Keratinocyte (primary cell): ENCODE data around the gene LRFN4. TPM values are rescaled to one million over a fixed set of nuclear protein-coding genes. Genes with fewer than 3 reads are reported as not detected.

Source experiments
- DNase-seq: peaks from one replicate; pipeline ENCODE4 v3.0.0-alpha.2; 2011; ENCODE audit warnings: low read depth, missing footprints, low spot score
- FAIRE-seq: peaks from 2 replicates; lab custom pipeline; 2011; peaks lifted over from hg19 to GRCh38; lab: Jason Lieb, UNC
- H2AFZ ChIP-seq: 2 replicates; pipeline ENCODE4 v1.6.0; 2012; ENCODE audit warnings: low read length, control low read depth, inconsistent platforms; ENCODE audit not compliant: control insufficient read depth
- H3K27ac ChIP-seq: 2 replicates; pipeline ENCODE4 v1.5.1; 2011; ENCODE audit warnings: low read length; ENCODE audit not compliant: control insufficient read depth, insufficient read depth
- H3K27me3 ChIP-seq: 3 replicates; pipeline ENCODE4 v1.6.0; 2011; ENCODE audit warnings: low read length; ENCODE audit not compliant: control insufficient read depth, insufficient read depth; ENCODE audit errors: extremely low read depth
- H3K36me3 ChIP-seq, 2 experiments: 2 replicates in 1 of 2; 3 replicates in 1 of 2; pipeline ENCODE4 v1.5.1; 2011; ENCODE audit warnings: low read length in 2 of 2, mild to moderate bottlenecking in 1 of 2; ENCODE audit not compliant: control insufficient read depth in 2 of 2, insufficient read depth in 2 of 2; ENCODE audit errors: extremely low read depth in 1 of 2
- H3K4me1 ChIP-seq: 3 replicates; pipeline ENCODE4 v1.5.1; 2011; ENCODE audit warnings: low read length; ENCODE audit not compliant: control insufficient read depth, insufficient read depth; ENCODE audit errors: extremely low read depth
- H3K4me2 ChIP-seq: 3 replicates; pipeline ENCODE4 v1.6.0; 2011; ENCODE audit warnings: low read depth, low read length; ENCODE audit not compliant: control insufficient read depth, insufficient read depth; ENCODE audit errors: extremely low read depth
- H3K4me3 ChIP-seq, 3 experiments: fragments of 200-600 bp in 1 of 3; sonication (generic) in 1 of 3; 2 replicates in 2 of 3; 3 replicates in 1 of 3; pipeline ENCODE4 v1.5.1; 2011 to 2016; ENCODE audit warnings: low read length in 3 of 3, mild to moderate bottlenecking in 3 of 3, control low read depth in 2 of 3, inconsistent platforms in 1 of 3, low read depth in 1 of 3, mixed read lengths in 1 of 3, mixed run types in 1 of 3, moderate library complexity in 1 of 3; ENCODE audit not compliant: control insufficient read depth in 2 of 3, insufficient read depth in 2 of 3; ENCODE audit errors: extremely low read depth in 1 of 3
- H3K79me2 ChIP-seq: 2 replicates; pipeline ENCODE4 v1.6.0; 2012; ENCODE audit warnings: low read length; ENCODE audit not compliant: control insufficient read depth, insufficient read depth
- H3K9ac ChIP-seq: 3 replicates; pipeline ENCODE4 v1.6.0; 2011; ENCODE audit warnings: low read length; ENCODE audit not compliant: control insufficient read depth, insufficient read depth; ENCODE audit errors: extremely low read depth
- H3K9me1 ChIP-seq: 3 replicates; pipeline ENCODE4 v1.6.0; 2011; ENCODE audit warnings: low read length; ENCODE audit not compliant: control insufficient read depth, insufficient read depth; ENCODE audit errors: extremely low read depth
- H3K9me3 ChIP-seq: 2 replicates; pipeline ENCODE4 v1.5.1; 2012; ENCODE audit warnings: low read depth, low read length; ENCODE audit not compliant: control insufficient read depth
- H4K20me1 ChIP-seq: 3 replicates; pipeline ENCODE4 v1.6.0; 2011; ENCODE audit warnings: low read length; ENCODE audit not compliant: control insufficient read depth, insufficient read depth; ENCODE audit errors: extremely low read depth
- EZH2 ChIP-seq: IDR thresholded peaks from one replicate; pipeline ENCODE4 v1.6.1; 2012; ENCODE audit warnings: inconsistent platforms, mild to moderate bottlenecking, low read length, moderate library complexity
- dilution Hi-C: fragments of 300-500 bp; cut with MboI; formaldehyde crosslinking; loops from one replicate; pipeline ENCODE4 v1.7.0; 2020; ENCODE audit warnings: low sequenced_read_pairs; ENCODE audit not compliant: extremely low pct_ligation_motif_present
- polyA plus RNA-seq, 5 experiments: library from polyadenylated mRNA; depleted of rRNA in 3 of 5; stranded (reverse) in 3 of 5; stranded (forward) in 1 of 5; unstranded in 1 of 5; fragments of >200 nt; gene quantifications; 1 replicate in 1 of 5; 2 replicates in 3 of 5; 3 replicates in 1 of 5; pipeline versions ENCODE4 v1.2.1 to v1.2.3, GENCODE V29; 2011 to 2012; ENCODE audit warnings: missing spikeins in 2 of 5, low read depth in 1 of 5, low replicate concordance in 1 of 5
- TF ChIP-seq, protein P1 (sequence below), 3 experiments: IDR thresholded peaks in 1 of 3; conservative IDR thresholded peaks in 1 of 3; optimal IDR thresholded peaks in 1 of 3; 2 replicates in 2 of 3; 3 replicates in 1 of 3; pipeline versions ENCODE3 to v1.5.1; 2011; ENCODE audit warnings: low read length in 3 of 3, mild to moderate bottlenecking in 3 of 3, moderate library complexity in 2 of 3, control low read depth in 1 of 3, inconsistent platforms in 1 of 3; ENCODE audit not compliant: insufficient read depth in 2 of 3; ENCODE audit errors: extremely low read depth in 1 of 3

The LRFN4 gene
- polyA plus RNA-seq, 1 donor (not counting 4 experiments of a cell fraction or from before 2014, with no cell fraction given) = 1.1 TPM

DNA sequence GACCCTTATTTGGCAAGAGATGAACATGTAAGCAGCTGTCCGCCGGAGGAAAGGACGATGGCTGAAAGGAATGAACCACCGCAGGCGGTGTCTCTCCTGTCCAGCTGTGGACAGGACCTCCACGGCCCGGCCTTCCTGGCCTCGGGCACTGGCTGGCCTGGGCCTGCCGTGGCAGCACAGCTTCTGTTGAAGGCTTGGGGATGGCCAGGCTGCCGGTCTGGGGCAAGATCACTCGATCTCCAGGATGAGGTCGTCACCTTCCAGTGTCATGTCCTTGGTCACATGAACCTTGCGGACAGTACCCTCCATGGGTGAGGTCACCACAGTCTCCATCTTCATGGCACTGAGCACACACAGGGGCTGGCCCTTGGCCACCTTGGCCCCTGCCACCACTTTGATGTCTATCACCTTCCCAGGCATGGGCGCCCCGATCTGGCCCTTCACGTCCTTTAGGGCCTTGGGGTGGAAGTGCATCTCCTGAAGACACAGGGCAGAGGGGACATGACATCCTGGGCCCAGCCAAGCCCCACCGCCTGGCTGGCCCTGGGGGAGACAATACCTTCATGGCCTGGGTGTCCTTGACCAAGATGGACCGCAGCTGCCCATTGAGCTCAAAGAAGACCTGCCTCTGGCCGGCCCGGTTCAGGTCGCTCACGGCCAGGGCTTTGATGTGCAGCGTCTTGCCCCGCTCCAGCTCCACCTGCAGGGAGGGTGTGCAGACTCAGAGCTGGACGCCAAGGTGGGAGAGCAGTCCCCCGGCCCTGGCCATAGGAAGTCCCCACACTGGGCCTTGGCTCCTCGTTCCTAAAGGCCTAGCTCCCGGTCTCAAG lies 8.0 kb upstream of the LRFN4 start:
- no peak overlapping the region for H3K27ac ChIP-seq
- no peak overlapping the region for H2AFZ ChIP-seq
- H3K9me3 ChIP-seq = no peaks in the 10 kb centered on the region
- H3K4me1 ChIP-seq = peaks cover 8% of the 10 kb centered on the region
- no peaks in the 10 kb centered on the region for H3K9me1 ChIP-seq
- H4K20me1 ChIP-seq = no peaks in the 10 kb centered on the region
- no peak overlapping the region for H3K4me3 ChIP-seq
- H3K36me3 ChIP-seq = peaks cover 24 to 25% of the 10 kb centered on the region in 2 experiments
- no peak for FAIRE-seq
- DNase-seq = no peak
- no peak overlapping the region for H3K9ac ChIP-seq
- H3K79me2 ChIP-seq = peaks cover 14% of the 10 kb centered on the region
- dilution Hi-C loops = no loop called here
- TF ChIP-seq, protein P1, sequence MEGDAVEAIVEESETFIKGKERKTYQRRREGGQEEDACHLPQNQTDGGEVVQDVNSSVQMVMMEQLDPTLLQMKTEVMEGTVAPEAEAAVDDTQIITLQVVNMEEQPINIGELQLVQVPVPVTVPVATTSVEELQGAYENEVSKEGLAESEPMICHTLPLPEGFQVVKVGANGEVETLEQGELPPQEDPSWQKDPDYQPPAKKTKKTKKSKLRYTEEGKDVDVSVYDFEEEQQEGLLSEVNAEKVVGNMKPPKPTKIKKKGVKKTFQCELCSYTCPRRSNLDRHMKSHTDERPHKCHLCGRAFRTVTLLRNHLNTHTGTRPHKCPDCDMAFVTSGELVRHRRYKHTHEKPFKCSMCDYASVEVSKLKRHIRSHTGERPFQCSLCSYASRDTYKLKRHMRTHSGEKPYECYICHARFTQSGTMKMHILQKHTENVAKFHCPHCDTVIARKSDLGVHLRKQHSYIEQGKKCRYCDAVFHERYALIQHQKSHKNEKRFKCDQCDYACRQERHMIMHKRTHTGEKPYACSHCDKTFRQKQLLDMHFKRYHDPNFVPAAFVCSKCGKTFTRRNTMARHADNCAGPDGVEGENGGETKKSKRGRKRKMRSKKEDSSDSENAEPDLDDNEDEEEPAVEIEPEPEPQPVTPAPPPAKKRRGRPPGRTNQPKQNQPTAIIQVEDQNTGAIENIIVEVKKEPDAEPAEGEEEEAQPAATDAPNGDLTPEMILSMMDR (optimal IDR thresholded peaks at IDR 0.05 in 1 of 3, IDR thresholded peaks at IDR 0.05 in 1 of 3, conservative IDR thresholded peaks at IDR 0.05 in 1 of 3; ENCODE audit: extremely low read depth in 1 of 3, insufficient read depth in 2 of 3, low read length in 3 of 3) = no peak
- no peak for TF ChIP-seq EZH2
- H3K4me2 ChIP-seq = no peak overlapping the region
- no peaks in the 10 kb centered on the region for H3K27me3 ChIP-seq

DNA sequence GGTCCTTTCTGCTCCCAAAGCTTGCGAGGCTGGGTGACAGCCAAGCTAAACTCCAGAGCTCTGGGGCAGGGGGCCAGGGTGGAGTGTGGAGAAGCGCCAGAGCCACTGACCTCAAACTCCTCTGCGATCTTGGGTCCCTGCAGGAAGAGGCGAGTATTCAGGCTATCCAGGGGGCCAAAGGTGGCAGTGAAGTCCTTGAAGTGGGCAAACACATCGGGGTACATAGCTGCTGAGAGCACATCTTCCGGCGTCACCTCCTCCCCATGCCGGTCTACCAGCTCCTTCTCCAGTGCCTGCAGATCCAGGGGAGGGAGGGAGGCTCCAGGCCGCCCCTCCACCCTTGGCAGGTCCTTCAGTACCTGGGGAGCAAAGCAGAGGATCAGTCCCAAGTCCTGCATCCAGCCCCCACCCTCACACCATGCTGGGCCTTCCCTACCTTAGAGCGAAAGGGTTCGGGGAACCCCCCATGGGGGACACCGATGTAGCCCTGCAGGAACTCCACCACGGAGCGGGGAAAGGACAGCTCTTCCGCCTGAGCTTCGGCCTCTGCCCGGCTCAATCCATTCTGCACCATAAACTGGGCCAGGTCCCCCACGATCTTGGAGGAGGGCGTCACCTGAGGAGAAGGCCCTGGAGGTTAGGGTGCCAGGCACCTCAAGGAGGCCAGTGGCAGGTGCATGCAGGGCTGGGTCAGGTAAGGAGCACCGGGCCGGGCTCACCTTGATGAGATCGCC lies 7.2 kb upstream of the LRFN4 start:
- no peaks in the 10 kb centered on the region for H4K20me1 ChIP-seq
- no peak for TF ChIP-seq EZH2
- H3K36me3 ChIP-seq = peaks cover 20 to 24% of the 10 kb centered on the region in 2 experiments
- no peaks in the 10 kb centered on the region for H3K9me3 ChIP-seq
- no peak overlapping the region for H3K4me2 ChIP-seq
- peaks cover 6% of the 10 kb centered on the region for H3K79me2 ChIP-seq
- H3K27me3 ChIP-seq = no peaks in the 10 kb centered on the region
- peaks cover under 1% of the 10 kb centered on the region for H3K4me1 ChIP-seq
- H3K9ac ChIP-seq = no peak overlapping the region
- H3K27ac ChIP-seq = no peak overlapping the region
- no peaks in the 10 kb centered on the region for H3K9me1 ChIP-seq
- dilution Hi-C loops = no loop called here
- H2AFZ ChIP-seq = no peak overlapping the region
- DNase-seq = no peak
- FAIRE-seq = no peak
- no peak overlapping the region for H3K4me3 ChIP-seq
